CD4-positive, alpha-beta T cell treated with Interleukin-6 for 4 hours (primary cell): ENCODE measurements around the gene FIGNL2.
"Not testable (repeated sequence)": the region's sequence is repeated elsewhere in the genome, so short reads cannot be mapped to it uniquely, and the experiment has no call there.

Source experiments
- DNase-seq: peaks from one replicate; pipeline ENCODE4 v3.0.0-alpha.2; 2020; ENCODE audit warnings: mixed read lengths

Gene FIGNL2, protein sequence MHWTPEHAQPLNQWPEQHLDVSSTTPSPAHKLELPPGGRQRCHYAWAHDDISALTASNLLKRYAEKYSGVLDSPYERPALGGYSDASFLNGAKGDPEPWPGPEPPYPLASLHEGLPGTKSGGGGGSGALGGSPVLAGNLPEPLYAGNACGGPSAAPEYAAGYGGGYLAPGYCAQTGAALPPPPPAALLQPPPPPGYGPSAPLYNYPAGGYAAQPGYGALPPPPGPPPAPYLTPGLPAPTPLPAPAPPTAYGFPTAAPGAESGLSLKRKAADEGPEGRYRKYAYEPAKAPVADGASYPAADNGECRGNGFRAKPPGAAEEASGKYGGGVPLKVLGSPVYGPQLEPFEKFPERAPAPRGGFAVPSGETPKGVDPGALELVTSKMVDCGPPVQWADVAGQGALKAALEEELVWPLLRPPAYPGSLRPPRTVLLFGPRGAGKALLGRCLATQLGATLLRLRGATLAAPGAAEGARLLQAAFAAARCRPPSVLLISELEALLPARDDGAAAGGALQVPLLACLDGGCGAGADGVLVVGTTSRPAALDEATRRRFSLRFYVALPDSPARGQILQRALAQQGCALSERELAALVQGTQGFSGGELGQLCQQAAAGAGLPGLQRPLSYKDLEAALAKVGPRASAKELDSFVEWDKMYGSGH

GRCh38 chr12:51848326-51848727 is at the start of gene FIGNL2:
Gene FIGNL2, minus strand, starts transcription at chr12:51848718. Its CDS starts 26,305 bp downstream, at chr12:51822413.
- DNase-seq, result no peak

DNA sequence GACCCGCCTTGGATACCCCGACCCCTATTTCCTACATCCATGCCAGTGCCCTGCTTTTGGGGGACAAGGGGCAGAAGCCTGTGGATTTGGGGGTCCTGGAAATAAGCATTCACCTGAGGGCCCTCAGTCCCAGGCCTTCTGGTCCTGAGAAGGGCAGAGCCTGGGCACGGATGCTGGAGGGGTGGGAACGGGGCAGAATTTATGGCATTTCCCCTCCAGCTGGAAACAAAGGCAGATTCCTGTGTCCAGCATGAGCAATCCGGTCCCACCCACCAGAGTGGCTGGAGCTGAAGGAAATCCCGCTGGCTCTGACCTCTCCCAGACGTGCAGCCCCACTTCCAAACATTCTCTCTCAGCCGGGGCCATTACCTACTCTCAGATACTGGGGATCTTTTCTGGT is 48.7 kb upstream of the FIGNL2 start:
- no peak for DNase-seq

DNA sequence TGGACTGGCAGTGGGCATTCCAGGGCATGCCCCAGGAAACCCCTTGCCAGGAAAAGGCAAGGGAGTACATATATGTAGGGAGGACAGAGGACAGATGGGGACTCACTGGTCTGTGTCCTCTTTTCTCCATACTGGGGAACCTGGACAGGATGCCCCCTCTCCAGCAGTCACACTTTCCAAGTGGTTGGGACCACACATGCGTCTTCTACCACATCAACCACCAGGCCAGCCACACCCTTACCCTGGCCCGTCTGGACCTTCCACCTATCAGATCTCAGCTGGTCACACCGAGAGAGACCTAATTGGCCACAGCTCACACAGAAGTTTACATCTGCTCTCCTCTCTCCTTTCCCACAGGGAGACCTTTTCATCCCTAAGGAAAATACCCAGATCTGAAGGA is 47.7 kb upstream of the FIGNL2 start:
- no peak for DNase-seq

DNA sequence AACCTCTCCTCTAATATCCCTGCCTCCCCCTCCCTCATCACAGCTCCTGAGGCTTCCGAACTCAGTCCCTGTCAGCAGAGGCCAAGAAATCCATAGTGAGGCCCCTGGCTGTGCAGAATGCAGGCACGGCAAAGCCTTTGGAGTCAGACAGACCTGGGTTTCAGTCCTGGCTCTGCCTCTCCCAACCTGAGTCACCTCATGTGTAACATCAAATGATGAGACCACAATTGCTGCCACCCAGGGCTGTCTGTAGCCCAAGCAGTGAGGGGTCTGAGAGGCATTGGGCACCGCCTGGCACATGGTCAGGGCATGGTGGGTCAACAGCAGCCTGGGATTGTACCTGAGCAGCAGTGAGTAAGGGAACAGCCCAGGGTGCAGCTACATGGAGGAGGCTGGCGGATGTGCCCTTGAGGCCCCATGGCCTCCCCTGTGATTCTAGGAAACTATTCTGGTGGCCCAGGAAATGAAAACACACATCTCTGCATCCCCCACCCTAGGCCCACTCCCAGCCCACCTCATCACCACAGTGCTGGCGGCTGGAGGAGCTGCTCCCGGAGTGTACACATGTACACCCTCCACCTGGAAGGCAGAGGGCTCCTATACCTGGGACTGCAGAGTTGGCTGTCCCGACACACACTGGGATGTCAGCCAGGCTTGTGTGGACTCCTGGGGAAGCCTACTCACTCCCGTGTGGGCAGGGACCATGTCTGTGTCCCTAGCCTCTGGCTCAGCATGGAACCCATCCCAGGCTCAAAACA is 47.0 kb upstream of the FIGNL2 start:
- no peak for DNase-seq

DNA sequence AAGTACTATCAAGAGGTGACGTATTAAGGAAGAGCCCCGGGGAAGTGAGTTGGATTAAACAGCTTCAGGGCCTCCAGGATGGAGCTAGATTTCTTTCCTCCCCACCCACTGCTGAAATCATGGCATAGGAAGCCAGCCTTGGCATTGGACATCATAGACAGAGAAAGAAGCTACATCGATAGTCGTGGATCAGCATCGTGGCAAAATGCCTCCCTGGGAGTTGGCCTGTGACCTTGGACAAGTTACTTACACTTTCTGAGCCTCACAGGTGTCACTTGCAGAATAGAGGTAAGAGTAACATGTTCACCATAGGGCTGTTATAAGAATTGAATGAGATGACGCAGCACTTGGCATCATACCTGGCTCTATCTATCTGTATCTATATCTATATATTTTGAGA is 45.3 kb upstream of the FIGNL2 start:
- DNase-seq, result no peak

DNA sequence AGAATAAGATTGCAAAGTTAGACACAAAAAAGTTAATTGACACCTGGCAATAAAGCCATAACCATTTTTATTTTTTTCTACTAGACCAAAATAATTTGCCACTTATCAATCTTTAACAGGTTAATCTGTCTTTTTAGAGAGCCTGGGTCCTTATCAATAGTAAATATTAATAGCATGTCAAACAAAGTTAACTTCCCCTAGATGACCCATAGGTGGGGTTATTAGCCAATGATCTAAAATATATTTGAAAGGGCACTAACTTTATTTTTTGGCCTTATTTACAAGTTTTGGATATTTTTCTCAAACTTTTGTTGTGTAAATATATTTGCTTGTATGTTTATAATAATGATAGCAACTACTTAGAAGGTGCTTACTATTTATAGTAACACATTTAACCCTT is 43.3 kb upstream of the FIGNL2 start:
- DNase-seq, result no peak

- no peak for DNase-seq
These were observed 42.1 kb upstream of the FIGNL2 start for GRCh38 chr12:51890511-51891171.

DNA sequence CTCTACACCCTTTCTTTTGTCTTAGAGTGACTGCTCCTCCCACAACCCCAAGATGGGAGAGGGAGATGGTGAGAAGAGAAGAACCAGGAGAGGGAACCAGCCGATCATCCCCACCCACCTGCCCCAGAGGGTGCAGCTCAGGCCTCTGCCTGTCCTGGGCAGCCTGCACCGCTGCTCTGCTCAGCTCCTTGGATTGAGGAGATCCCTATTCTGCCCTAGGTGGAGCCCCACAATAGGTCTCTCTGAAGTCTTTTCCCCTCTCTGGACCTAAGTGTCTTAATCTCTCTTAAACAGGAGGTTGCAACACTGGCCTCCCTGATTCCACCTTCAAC is 41.6 kb upstream of the FIGNL2 start:
- DNase-seq, result no peak

DNA sequence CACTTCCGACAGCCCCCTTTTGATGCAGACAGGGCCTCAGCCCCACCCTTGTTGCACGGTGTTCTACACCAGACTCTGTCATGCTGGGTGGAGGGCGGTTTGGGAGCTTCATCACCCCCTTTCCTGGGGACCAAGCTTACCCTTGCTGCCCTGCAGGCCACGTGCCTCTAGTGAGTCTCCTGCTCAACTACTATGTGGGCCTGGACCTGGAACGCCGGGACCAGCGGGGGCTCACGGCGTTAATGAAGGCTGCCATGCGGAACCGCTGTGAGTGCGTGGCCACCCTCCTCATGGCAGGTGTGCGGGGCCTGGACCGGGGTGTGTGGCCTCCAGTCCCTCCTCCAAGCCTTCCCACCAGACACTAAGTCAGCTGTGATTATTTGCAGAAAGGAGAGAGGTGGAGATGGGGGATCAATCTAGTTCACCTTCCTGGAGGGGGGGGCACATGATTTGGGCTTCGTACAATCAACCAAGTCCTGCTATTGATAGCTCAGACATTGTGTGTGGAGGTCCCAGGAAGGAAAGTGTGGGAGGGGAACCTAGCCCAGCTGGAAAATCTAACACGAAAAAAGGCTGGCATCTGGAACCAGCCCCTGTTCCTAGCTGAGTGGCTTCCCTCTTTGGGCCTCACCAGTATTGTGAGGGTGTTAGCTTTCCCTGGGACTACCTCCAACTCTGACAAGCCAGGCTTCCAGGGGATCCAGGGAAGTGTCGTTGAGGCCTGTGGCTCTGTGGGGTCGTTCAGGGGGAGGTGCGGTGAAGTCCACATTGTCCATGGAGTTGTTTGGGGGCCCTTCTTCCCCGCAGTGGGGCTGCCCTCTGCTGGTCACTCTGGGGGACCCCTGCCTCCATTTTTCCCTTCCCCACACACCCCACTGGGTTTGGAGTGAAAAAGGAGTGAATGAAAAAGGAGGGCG is 41.0 kb upstream of the FIGNL2 start:
- no peak for DNase-seq

GRCh38 chr12:51888316-51889215 is 40.0 kb upstream of the FIGNL2 start:
- DNase-seq, result no peak

- DNase-seq, result no peak
These were observed 39.2 kb upstream of the FIGNL2 start, which contains the start of gene ANKRD33 for GRCh38 chr12:51887476-51888315. Gene ANKRD33, plus strand, starts transcription at chr12:51888103. Its CDS starts 84 bp downstream, at chr12:51888187.

GRCh38 chr12:51886021-51886710 is 37.6 kb upstream of the FIGNL2 start:
- peak; percentile 64 for DNase-seq

DNA sequence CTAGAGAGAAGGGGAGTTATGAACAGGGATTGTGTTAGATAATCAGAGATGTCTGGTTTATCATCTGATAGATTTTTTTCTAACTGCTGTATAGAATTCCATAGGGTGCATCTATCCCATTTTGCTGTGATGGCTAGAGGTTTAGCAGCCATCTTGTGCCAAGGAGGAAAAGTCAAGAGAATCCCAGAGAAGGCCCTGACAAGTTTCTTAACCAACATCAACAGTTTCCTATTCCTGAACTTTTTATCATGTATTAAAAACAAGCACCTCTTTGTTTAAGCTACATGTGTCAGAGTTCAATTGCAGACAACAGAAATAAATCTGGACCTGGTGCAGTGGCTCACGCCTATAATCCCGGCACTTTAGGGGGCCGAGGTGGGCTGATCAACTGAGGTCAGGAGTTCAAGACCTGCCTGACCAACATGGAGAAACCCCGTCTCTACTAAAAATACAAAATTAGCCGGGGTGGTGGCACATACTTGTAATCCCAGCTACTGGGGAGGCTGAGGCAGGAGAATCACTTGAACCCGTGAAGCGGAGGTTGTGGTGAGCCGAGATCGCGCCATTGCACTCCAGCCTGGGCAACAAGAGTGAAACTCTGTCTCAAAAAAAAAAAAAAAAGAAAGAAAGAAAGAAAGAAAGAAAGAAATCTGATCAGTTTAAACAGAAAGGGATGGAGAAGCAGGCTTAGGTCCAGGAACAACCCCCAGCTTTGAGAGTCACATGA is 36.9 kb upstream of the FIGNL2 start:
- not testable (repeated sequence) for DNase-seq

DNA sequence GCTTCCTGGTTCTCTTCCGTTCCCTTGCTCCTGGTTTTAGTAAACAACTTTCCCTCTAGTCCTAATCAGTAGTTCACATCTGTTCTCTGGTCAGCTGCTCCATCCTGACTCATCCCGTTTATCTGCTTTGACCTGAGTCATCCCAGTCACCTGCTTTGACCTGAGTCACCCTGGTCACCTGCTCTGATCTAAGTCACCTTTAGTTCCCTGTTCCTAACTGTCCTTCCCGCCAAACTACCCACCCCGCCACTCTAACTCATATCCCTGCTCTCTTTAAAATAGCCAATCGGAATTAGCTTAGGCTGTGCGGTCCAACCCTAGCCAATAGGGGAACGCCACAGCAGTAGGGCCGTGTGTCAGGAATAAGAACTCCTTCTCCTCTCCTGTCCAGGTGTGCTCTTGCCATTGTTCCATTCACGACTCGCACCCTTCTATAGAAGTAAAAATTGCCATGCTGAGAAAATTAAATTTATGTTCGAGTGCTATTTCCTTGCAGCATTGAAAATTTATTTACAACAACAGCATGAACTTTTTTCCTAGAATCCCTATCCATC is 36.2 kb upstream of the FIGNL2 start:
- no peak for DNase-seq

DNA sequence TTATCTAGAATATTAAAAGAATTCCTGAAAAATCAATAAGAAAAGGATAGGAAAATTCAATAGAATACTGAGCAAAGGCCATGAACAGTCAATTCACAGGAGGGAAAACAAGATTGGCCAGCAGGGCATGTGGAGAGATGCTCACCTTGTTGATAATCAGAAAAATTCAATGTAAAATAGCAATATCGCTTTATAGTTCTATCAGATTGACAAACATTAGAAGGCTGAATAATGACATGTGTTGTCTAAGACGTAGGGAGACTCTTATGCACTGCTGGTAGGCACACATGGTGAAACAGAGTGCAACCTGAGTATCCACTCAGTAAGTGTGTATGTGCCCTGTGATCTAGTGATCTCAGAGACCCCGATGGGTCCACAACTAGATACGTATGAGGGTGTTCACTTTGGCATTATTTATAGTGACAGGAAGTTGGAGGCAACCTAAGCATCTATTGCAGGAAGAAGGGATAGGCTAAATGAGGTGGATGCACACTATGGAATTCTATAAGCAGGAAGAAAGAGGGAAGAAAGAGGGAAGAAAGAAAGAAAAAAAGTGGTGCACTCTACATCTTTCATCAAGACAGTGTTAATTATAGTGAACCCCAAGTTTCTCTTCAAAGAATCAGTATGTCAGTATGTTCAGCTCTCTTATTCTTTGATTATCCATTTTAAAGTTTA is 35.6 kb upstream of the FIGNL2 start:
- no peak for DNase-seq

GRCh38 chr12:51883295-51883694 is 34.8 kb upstream of the FIGNL2 start:
- DNase-seq, result no peak

DNA sequence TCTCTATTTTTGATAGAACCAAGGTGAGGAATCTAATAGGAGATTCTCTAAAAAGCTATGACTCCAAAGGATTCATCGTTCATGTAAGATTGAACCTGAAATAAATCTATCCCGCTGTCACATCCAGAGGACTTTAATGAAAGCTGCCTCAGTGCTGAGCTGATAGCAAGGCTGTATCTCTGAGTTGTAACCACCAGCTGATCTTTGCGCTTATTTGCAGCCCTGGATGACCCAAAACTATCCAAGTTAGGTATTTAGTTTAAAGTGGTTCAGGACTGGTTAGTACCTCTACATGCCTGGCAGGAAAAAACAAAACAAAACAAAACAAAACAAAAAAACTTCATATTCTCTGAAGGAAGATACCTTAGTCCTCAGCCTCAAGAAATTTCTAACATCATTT is 30.6 kb upstream of the FIGNL2 start:
- DNase-seq, result no peak

GRCh38 chr12:51874486-51874885 is 26.0 kb upstream of the FIGNL2 start:
- no peak for DNase-seq
